ENCODE measurements around the gene CWF19L2. TPM values are rescaled to one million over a fixed set of nuclear protein-coding genes. Genes with fewer than 3 reads are reported as not detected.

CWF19L2 gene
- total RNA-seq, 1 donor from 2014 or later, result 9.0 TPM

DNA sequence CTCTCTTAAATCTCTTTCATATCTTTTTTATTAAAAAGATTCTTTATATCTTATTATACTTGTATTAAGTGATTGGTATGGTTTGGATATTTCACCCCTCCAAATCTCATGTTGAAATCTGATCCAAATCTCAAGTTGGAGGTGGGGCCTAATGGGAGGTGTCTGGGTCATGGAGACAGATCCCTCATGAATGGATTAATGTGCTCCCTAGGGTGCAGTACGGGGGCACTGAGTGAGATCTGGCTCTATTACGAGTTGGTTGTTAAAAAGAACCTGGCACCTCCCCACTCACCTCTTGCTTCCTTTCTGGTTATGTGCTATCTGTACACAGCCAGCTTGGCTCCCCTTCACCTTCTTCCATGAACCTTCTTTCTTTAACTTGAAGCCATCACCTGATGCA is 149.6 kb downstream of the CWF19L2 start:
- no peaks in the 10 kb centered on the region for H3K4me1 Mint-ChIP-seq (ENCODE audit: low read depth, unreplicated experiment)
- no peaks in the 10 kb centered on the region for H3K9me3 Mint-ChIP-seq (ENCODE audit: unreplicated experiment)
- no peaks in the 10 kb centered on the region for H3K9me3 ChIP-seq (ENCODE audit: insufficient read depth, low read depth, low read length)
- FAIRE-seq (no peak), DNase-seq (ENCODE audit: low read depth) (no peak)
- no peak overlapping the region for H3K27ac Mint-ChIP-seq (ENCODE audit: unreplicated experiment)
- TF ChIP-seq EZH2 (IDR thresholded peaks at IDR 0.05; ENCODE audit: insufficient read depth, low read length), result no peak
- TF ChIP-seq, protein P1, sequence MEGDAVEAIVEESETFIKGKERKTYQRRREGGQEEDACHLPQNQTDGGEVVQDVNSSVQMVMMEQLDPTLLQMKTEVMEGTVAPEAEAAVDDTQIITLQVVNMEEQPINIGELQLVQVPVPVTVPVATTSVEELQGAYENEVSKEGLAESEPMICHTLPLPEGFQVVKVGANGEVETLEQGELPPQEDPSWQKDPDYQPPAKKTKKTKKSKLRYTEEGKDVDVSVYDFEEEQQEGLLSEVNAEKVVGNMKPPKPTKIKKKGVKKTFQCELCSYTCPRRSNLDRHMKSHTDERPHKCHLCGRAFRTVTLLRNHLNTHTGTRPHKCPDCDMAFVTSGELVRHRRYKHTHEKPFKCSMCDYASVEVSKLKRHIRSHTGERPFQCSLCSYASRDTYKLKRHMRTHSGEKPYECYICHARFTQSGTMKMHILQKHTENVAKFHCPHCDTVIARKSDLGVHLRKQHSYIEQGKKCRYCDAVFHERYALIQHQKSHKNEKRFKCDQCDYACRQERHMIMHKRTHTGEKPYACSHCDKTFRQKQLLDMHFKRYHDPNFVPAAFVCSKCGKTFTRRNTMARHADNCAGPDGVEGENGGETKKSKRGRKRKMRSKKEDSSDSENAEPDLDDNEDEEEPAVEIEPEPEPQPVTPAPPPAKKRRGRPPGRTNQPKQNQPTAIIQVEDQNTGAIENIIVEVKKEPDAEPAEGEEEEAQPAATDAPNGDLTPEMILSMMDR (IDR thresholded peaks at IDR 0.05; ENCODE audit: insufficient read depth, low read depth, low read length), result no peak
- H3K9ac ChIP-seq (ENCODE audit: low read length), result no peak overlapping the region
- no peaks in the 10 kb centered on the region for H3K79me2 ChIP-seq (ENCODE audit: insufficient read depth, low read length)
- no peak overlapping the region for H3K4me2 ChIP-seq (ENCODE audit: low read length)
- H3K27me3 ChIP-seq (ENCODE audit: insufficient read depth, low read length), result no peaks in the 10 kb centered on the region
- no peaks in the 10 kb centered on the region for H3K4me1 ChIP-seq (ENCODE audit: insufficient read depth, low read length)
- H3K27ac ChIP-seq (ENCODE audit: low read depth, low read length), result no peak overlapping the region
- no peak overlapping the region for H2AFZ ChIP-seq (ENCODE audit: low read depth, low read length)
- no peaks in the 10 kb centered on the region for H3K27me3 Mint-ChIP-seq (ENCODE audit: low read depth, unreplicated experiment)
- no peaks in the 10 kb centered on the region for H3K36me3 ChIP-seq (ENCODE audit: insufficient read depth, low read length)
- no peak overlapping the region for H3K4me3 Mint-ChIP-seq (ENCODE audit: unreplicated experiment)
- no peaks in the 10 kb centered on the region for H4K20me1 ChIP-seq (ENCODE audit: insufficient read depth, low read length)
- H3K36me3 Mint-ChIP-seq (ENCODE audit: low read depth, unreplicated experiment), result peaks cover 2% of the 10 kb centered on the region
- H3K4me3 ChIP-seq (ENCODE audit: insufficient read depth, low read depth, low read length), result no peak overlapping the region

DNA sequence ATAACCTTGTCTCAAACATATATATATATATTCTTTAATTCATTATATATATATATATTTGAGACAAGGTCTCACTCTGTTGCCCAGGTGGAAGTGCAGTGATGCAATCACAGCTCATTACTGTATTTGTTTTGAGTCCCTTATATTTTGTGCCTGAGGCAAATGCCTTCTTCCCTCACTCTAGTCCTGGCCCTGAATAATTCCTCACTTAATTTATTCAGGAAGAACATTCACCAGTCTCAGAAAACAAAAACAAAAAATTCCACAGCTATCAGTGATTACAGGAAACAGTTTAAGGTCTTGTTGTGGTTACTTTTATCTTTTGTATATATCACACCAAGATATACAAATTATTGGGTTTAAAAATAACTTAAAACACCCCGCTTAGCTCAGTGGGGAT is 155.7 kb downstream of the CWF19L2 start:
- Histone ChIP-seq H3K79me2 (ENCODE audit: insufficient read depth, low read length) (no peaks in the 10 kb centered on the region), H3K4me2 (ENCODE audit: low read length) (no peak overlapping the region), H3K4me3 (ENCODE audit: insufficient read depth, low read depth, low read length) (no peak overlapping the region), H3K4me1 (ENCODE audit: insufficient read depth, low read length) (no peaks in the 10 kb centered on the region), H3K9me3 (ENCODE audit: insufficient read depth, low read depth, low read length) (no peaks in the 10 kb centered on the region), H3K27me3 (ENCODE audit: insufficient read depth, low read length) (no peaks in the 10 kb centered on the region), H3K27ac (ENCODE audit: low read depth, low read length) (no peak overlapping the region), H3K9ac (ENCODE audit: low read length) (no peak overlapping the region), H3K36me3 (ENCODE audit: insufficient read depth, low read length) (no peaks in the 10 kb centered on the region), H4K20me1 (ENCODE audit: insufficient read depth, low read length) (no peaks in the 10 kb centered on the region), H2AFZ (ENCODE audit: low read depth, low read length) (no peak overlapping the region)
- Mint-ChIP-seq H3K4me1 (ENCODE audit: low read depth, unreplicated experiment) (no peaks in the 10 kb centered on the region), H3K27me3 (ENCODE audit: low read depth, unreplicated experiment) (no peaks in the 10 kb centered on the region), H3K27ac (ENCODE audit: unreplicated experiment) (no peak overlapping the region), H3K9me3 (ENCODE audit: unreplicated experiment) (peaks cover 8% of the 10 kb centered on the region), H3K4me3 (ENCODE audit: unreplicated experiment) (no peak overlapping the region), H3K36me3 (ENCODE audit: low read depth, unreplicated experiment) (peaks cover 10% of the 10 kb centered on the region)
- TF ChIP-seq, protein P1 (IDR thresholded peaks at IDR 0.05; ENCODE audit: insufficient read depth, low read depth, low read length), result no peak
- no peak for TF ChIP-seq EZH2 (IDR thresholded peaks at IDR 0.05; ENCODE audit: insufficient read depth, low read length)
- FAIRE-seq (no peak), DNase-seq (ENCODE audit: low read depth) (peak; percentile 2)

DNA sequence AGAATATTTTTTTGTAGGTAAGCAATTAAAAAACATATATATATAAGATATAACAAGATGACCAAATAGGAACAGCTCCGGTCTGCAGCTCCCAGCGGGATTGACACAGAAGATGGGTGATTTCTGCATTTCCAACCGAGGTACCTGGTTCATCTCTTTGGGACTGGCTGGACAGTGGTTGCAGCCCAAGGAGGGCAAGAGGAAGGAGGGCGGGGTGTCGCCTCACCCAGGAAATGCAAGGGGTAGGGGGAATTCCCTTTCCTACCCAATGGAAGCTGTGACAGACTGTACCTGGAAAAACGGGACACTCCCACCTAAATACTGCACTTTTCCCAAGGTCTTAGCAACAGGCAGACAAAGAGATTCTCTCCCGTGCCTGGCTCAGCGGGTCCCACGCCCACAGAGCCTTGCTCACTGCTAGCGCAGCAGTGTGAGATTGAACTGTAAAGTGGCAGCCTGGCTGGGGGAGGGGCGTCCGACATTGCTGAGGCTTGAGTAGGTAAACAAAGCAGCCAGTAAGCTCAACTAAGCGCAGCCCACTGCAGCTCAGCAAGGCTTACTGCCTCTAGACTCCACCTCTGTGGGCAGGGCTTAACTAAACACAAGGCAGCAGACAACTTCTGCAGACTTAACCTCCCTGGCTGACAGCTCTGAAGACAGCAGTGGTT is 163.8 kb downstream of the CWF19L2 start:
- no peak overlapping the region for H3K27ac ChIP-seq (ENCODE audit: low read depth, low read length)
- no peaks in the 10 kb centered on the region for H3K4me1 ChIP-seq (ENCODE audit: insufficient read depth, low read length)
- no peak overlapping the region for H3K4me2 ChIP-seq (ENCODE audit: low read length)
- H3K4me1 Mint-ChIP-seq (ENCODE audit: low read depth, unreplicated experiment), result no peaks in the 10 kb centered on the region
- DNase-seq (ENCODE audit: low read depth), result peak; percentile 6
- peaks cover 17% of the 10 kb centered on the region for H3K36me3 Mint-ChIP-seq (ENCODE audit: low read depth, unreplicated experiment)
- no peaks in the 10 kb centered on the region for H3K27me3 Mint-ChIP-seq (ENCODE audit: low read depth, unreplicated experiment)
- H3K27ac Mint-ChIP-seq (ENCODE audit: unreplicated experiment), result no peak overlapping the region
- H3K9me3 ChIP-seq (ENCODE audit: insufficient read depth, low read depth, low read length), result no peaks in the 10 kb centered on the region
- no peak overlapping the region for H3K4me3 ChIP-seq (ENCODE audit: insufficient read depth, low read depth, low read length)
- no peaks in the 10 kb centered on the region for H3K79me2 ChIP-seq (ENCODE audit: insufficient read depth, low read length)
- no peaks in the 10 kb centered on the region for H3K27me3 ChIP-seq (ENCODE audit: insufficient read depth, low read length)
- FAIRE-seq, result no peak
- no peaks in the 10 kb centered on the region for H3K36me3 ChIP-seq (ENCODE audit: insufficient read depth, low read length)
- no peak overlapping the region for H2AFZ ChIP-seq (ENCODE audit: low read depth, low read length)
- TF ChIP-seq, protein P1 (IDR thresholded peaks at IDR 0.05; ENCODE audit: insufficient read depth, low read depth, low read length), result no peak
- no peak for TF ChIP-seq EZH2 (IDR thresholded peaks at IDR 0.05; ENCODE audit: insufficient read depth, low read length)
- H3K9ac ChIP-seq (ENCODE audit: low read length), result no peak overlapping the region
- no peaks in the 10 kb centered on the region for H4K20me1 ChIP-seq (ENCODE audit: insufficient read depth, low read length)
- H3K4me3 Mint-ChIP-seq (ENCODE audit: unreplicated experiment), result no peak overlapping the region
- peaks cover 23% of the 10 kb centered on the region for H3K9me3 Mint-ChIP-seq (ENCODE audit: unreplicated experiment)

Measured in astrocyte (in vitro differentiated cells and primary cell).